Dedifferentiated amniotic fluid mesenchymal stem cell (primary cell): ENCODE data around the gene STAMBP.
"Not testable (repeated sequence)": the region's sequence is repeated elsewhere in the genome, so short reads cannot be mapped to it uniquely, and the experiment has no call there.

Experiments
- DNase-seq: peaks from one replicate; pipeline ENCODE4 v3.0.0-alpha.2; 2016; ENCODE audit errors: extremely low spot score

The STAMBP gene

GRCh38 chr2:73828818-73829570 lies at the start of gene STAMBP:
TSS of gene STAMBP (plus strand) at chr2:73828961. CDS start at chr2:73830857, 1,896 bp downstream.
- DNase-seq = peak; percentile 98

GRCh38 chr2:73779467-73780236 lies 49.1 kb upstream of the STAMBP start, which contains the start of gene DUSP11:
TSS of gene DUSP11 (minus strand) at chr2:73780103. CDS start at chr2:73779974, 129 bp downstream.
- peak; percentile 94 for DNase-seq

GRCh38 chr2:73780237-73780582 lies 48.6 kb upstream of the STAMBP start:
- DNase-seq = no peak

GRCh38 chr2:73783402-73783801 lies 45.4 kb upstream of the STAMBP start:
- DNase-seq = not testable (repeated sequence)

GRCh38 chr2:73783883-73784282 lies 44.9 kb upstream of the STAMBP start, which contains the start of gene C2orf78:
TSS of gene C2orf78 (plus strand) at chr2:73784183. CDS start at chr2:73784310, 127 bp downstream.
- not testable (repeated sequence) for DNase-seq

- no peak for DNase-seq
These were observed 16.9 kb upstream of the STAMBP start for GRCh38 chr2:73811878-73812277.

GRCh38 chr2:73812635-73813034 lies 16.1 kb upstream of the STAMBP start:
- no peak for DNase-seq

- no peak for DNase-seq
These were observed 10.5 kb upstream of the STAMBP start for GRCh38 chr2:73818296-73818695.

GRCh38 chr2:73821227-73821626 lies 7.5 kb upstream of the STAMBP start:
- DNase-seq = no peak

GRCh38 chr2:73821669-73822068 lies 7.1 kb upstream of the STAMBP start:
- no peak for DNase-seq

- no peak for DNase-seq
These were observed 6.5 kb upstream of the STAMBP start for GRCh38 chr2:73822276-73822675.

GRCh38 chr2:73822991-73823390 lies 5.8 kb upstream of the STAMBP start:
- no peak for DNase-seq

GRCh38 chr2:73823416-73823815 lies 5.3 kb upstream of the STAMBP start:
- DNase-seq = no peak

GRCh38 chr2:73823916-73824523 lies 4.7 kb upstream of the STAMBP start:
- DNase-seq = peak; percentile 76

- DNase-seq = no peak
These were observed 3.4 kb upstream of the STAMBP start for GRCh38 chr2:73825408-73825807.

- DNase-seq = no peak
These were observed 1.7 kb upstream of the STAMBP start for GRCh38 chr2:73827018-73827417.

- DNase-seq = no peak
These were observed 937 bp upstream of the STAMBP start for GRCh38 chr2:73827660-73828388.

GRCh38 chr2:73828389-73828817 lies 358 bp upstream of the STAMBP start:
- no peak for DNase-seq

GRCh38 chr2:73830871-73831401 lies 2.2 kb downstream of the STAMBP start:
- DNase-seq = peak; percentile 39

- DNase-seq = no peak
These were observed 4.2 kb downstream of the STAMBP start for GRCh38 chr2:73832930-73833329.

GRCh38 chr2:73836141-73836943 lies 7.6 kb downstream of the STAMBP start:
- no peak for DNase-seq
